ENCODE data around the gene WSB1. TPM values are rescaled to one million over a fixed set of nuclear protein-coding genes. Genes with fewer than 3 reads are reported as not detected.

Gene WSB1
- total RNA-seq, 1 experiment from 2014 or later: 114 TPM

DNA sequence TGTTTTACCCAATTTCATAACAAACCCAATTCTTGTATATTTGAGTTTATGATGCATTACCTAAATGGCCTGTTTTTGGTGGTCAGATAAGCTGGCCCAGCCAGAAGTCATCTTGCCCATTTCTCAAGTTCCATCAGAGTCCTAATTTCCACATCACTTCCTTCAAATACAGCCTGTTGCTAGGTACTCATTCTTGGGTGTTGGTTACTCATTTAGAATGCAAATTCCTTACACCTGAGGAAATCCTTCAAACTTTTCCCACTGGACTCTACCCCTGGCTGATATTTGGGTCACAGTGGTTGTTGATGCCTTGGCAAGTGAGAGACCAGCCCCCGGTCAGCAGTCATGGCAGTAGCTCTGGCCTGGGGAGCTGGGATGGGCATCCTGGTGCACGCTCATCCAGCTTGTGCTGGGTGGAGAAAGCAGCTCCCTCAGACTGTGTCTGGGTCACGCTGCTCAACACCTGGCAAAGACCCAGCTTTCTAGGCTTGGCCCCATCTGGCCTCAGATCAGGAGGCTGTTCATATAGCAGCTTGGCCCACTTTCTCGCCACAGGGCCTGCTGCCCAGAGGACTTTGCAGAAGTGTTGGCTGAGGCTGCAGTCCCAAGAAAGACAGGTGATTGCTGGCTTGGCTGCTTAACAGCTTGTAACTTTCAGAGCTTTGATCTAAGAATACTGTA lies 25.8 kb downstream of the WSB1 start:
- ChIA-PET CTCF (no interaction called here), POLR2A (ENCODE audit: low non-redundant PET) (interaction anchor here (0.5 to 1.2 kb wide), 2 partner anchors 11 to 25 kb away, joined by 4 to 8 read pairs; partner anchors contain the start of gene WSB1)
- BruUV-seq (replicated peaks): no TSS peak
- intact Hi-C loops (cut with micrococcal nuclease; ENCODE audit: unreplicated experiment): no loop called here
- Histone ChIP-seq H3K27ac (ENCODE audit: low read depth, low read length, poor library complexity, severe bottlenecking) (no peak overlapping the region), H3K4me1 (ENCODE audit: insufficient read depth, low read length, poor library complexity, severe bottlenecking) (peaks cover 12% of the 10 kb centered on the region), H3K36me3 (ENCODE audit: insufficient read depth, low read length, poor library complexity, severe bottlenecking) (peaks cover 35% of the 10 kb centered on the region), H3K27me3 (replicated peaks; ENCODE audit: insufficient read depth, low read depth, low read length, poor library complexity) (no peaks in the 10 kb centered on the region), H3K4me3 (ENCODE audit: low read depth, low read length, poor library complexity, severe bottlenecking) (no peak overlapping the region), H3K9me3 (ENCODE audit: low read depth, low read length, poor library complexity, severe bottlenecking) (no peaks in the 10 kb centered on the region)
- no peak for DNase-seq (ENCODE audit: low spot score)
- no peak for TF ChIP-seq EZH2 (IDR thresholded peaks at IDR 0.05; ENCODE audit: borderline replicate concordance, low read depth, low read length, poor library complexity, severe bottlenecking)
- TF ChIP-seq, protein P1, sequence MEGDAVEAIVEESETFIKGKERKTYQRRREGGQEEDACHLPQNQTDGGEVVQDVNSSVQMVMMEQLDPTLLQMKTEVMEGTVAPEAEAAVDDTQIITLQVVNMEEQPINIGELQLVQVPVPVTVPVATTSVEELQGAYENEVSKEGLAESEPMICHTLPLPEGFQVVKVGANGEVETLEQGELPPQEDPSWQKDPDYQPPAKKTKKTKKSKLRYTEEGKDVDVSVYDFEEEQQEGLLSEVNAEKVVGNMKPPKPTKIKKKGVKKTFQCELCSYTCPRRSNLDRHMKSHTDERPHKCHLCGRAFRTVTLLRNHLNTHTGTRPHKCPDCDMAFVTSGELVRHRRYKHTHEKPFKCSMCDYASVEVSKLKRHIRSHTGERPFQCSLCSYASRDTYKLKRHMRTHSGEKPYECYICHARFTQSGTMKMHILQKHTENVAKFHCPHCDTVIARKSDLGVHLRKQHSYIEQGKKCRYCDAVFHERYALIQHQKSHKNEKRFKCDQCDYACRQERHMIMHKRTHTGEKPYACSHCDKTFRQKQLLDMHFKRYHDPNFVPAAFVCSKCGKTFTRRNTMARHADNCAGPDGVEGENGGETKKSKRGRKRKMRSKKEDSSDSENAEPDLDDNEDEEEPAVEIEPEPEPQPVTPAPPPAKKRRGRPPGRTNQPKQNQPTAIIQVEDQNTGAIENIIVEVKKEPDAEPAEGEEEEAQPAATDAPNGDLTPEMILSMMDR (conservative IDR thresholded peaks at IDR 0.05; ENCODE audit: low read depth, low read length): no peak

DNA sequence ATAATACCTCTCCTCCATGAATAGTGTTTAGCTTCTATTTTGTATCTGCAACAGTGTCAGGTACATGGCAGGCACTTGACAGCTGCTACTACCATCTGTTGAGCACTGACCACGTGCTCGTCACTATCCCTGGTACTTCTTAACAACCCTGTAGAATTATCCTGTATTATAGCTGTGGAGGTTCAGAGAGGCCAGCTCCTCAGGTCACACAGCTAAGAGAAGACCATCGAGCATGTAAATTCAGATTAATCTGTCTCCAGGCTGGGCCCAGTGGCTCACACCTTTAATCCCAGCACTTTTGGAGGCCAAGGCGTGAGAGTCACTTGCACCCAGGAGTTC lies 26.3 kb downstream of the WSB1 start:
- no peak overlapping the region for H3K27ac ChIP-seq (ENCODE audit: low read depth, low read length, poor library complexity, severe bottlenecking)
- H3K4me3 ChIP-seq (ENCODE audit: low read depth, low read length, poor library complexity, severe bottlenecking): no peak overlapping the region
- peaks cover 30% of the 10 kb centered on the region for H3K36me3 ChIP-seq (ENCODE audit: insufficient read depth, low read length, poor library complexity, severe bottlenecking)
- ChIA-PET POLR2A (ENCODE audit: low non-redundant PET) (interaction anchor here (1.2 kb wide), 1 partner anchor 26 kb away, joined by 8 read pairs; the partner anchor contains the start of gene WSB1), CTCF (no interaction called here)
- H3K4me1 ChIP-seq (ENCODE audit: insufficient read depth, low read length, poor library complexity, severe bottlenecking): peaks cover 6% of the 10 kb centered on the region
- no peak for DNase-seq (ENCODE audit: low spot score)
- BruUV-seq (replicated peaks): no TSS peak
- no peaks in the 10 kb centered on the region for H3K27me3 ChIP-seq (replicated peaks; ENCODE audit: insufficient read depth, low read depth, low read length, poor library complexity)
- intact Hi-C loops (cut with micrococcal nuclease; ENCODE audit: unreplicated experiment): no loop called here
- H3K9me3 ChIP-seq (ENCODE audit: low read depth, low read length, poor library complexity, severe bottlenecking): no peaks in the 10 kb centered on the region
- TF ChIP-seq, protein P1 (conservative IDR thresholded peaks at IDR 0.05; ENCODE audit: low read depth, low read length): no peak
- TF ChIP-seq EZH2 (IDR thresholded peaks at IDR 0.05; ENCODE audit: borderline replicate concordance, low read depth, low read length, poor library complexity, severe bottlenecking): no peak

- intact Hi-C loops (cut with micrococcal nuclease; ENCODE audit: unreplicated experiment): no loop called here
- Histone ChIP-seq H3K36me3 (ENCODE audit: insufficient read depth, low read length, poor library complexity, severe bottlenecking) (peaks cover 19% of the 10 kb centered on the region), H3K4me1 (ENCODE audit: insufficient read depth, low read length, poor library complexity, severe bottlenecking) (no peaks in the 10 kb centered on the region), H3K4me3 (ENCODE audit: low read depth, low read length, poor library complexity, severe bottlenecking) (no peak overlapping the region), H3K27me3 (replicated peaks; ENCODE audit: insufficient read depth, low read depth, low read length, poor library complexity) (no peaks in the 10 kb centered on the region), H3K9me3 (ENCODE audit: low read depth, low read length, poor library complexity, severe bottlenecking) (no peaks in the 10 kb centered on the region), H3K27ac (ENCODE audit: low read depth, low read length, poor library complexity, severe bottlenecking) (no peak overlapping the region)
- ChIA-PET CTCF (no interaction called here), POLR2A (ENCODE audit: low non-redundant PET) (interaction anchor here (0.6 kb wide), 1 partner anchor 18 kb away, joined by 3 read pairs; no protein-coding TSS in a partner anchor)
- DNase-seq (ENCODE audit: low spot score): no peak
- no peak for TF ChIP-seq EZH2 (IDR thresholded peaks at IDR 0.05; ENCODE audit: borderline replicate concordance, low read depth, low read length, poor library complexity, severe bottlenecking)
- TF ChIP-seq, protein P1 (conservative IDR thresholded peaks at IDR 0.05; ENCODE audit: low read depth, low read length): no peak
- BruUV-seq (replicated peaks): no TSS peak
Observed at GRCh38 chr17:27321372-27321771, 27.5 kb downstream of the WSB1 start.

Data from A673 (cell line).